ENCODE data around the gene C1orf21.

C1orf21 gene

DNA sequence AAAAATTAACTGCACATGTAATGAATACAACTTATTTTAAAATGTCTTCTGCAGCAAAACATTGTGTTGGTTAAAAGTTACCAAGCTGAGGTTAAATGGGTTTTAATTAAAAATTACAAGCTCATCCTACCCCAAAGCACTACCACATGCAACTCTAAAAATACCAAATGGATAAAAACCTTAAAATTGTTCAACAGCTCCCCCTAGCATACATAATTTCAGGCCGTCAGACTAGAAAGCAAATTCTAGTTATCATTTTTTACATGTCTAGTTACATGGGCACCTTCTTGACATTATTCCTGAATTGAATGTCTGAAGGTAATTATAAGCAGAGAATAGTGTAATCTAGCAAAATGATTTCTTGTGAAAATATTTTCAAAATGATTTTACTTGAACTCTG, 176.5 kb downstream of the C1orf21 start:
- H3K4me3 ChIP-seq: no peak overlapping the region
- no peak overlapping the region for H3K27ac ChIP-seq

DNA sequence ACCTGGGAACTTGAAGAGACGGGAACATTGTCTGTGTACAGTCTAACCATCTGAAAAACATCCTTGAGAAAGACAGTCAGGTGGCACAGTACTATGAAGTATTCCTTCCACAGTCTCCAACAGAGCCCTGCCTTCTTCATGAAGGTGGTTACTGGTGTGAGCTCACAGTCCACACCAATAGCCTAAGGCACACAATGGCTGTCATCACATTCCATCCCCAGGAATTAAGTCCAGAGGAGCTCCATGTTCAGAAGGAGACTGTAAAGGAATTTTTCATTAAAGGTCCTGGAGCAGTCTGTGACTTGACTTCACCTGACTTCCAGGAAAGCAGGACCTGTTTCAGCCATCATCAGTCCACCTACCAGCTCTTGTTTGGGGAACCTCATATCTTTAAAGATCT, 180.2 kb downstream of the C1orf21 start:
- Histone ChIP-seq H3K27ac (no peak overlapping the region), H3K4me3 (no peak overlapping the region)

DNA sequence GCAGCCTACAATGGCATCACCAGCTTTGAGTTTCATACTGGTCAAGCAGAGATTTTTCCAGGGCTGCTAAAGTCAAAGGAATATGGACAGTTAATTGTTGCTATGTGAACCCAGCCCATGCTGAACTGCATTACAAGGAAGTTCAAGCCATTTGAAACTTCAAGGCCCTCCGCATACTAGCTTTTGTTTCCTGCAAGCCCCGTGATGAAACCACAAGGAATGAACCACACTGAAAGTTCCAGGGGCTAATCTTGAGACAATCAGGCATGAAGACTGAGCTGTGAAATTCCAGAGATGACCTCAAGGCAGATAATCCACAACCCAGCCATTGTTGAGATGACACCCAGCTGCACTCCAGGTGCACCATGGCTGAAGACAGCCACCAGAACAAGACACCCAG, 180.8 kb downstream of the C1orf21 start:
- H3K27ac ChIP-seq: no peak overlapping the region
- no peak overlapping the region for H3K4me3 ChIP-seq

DNA sequence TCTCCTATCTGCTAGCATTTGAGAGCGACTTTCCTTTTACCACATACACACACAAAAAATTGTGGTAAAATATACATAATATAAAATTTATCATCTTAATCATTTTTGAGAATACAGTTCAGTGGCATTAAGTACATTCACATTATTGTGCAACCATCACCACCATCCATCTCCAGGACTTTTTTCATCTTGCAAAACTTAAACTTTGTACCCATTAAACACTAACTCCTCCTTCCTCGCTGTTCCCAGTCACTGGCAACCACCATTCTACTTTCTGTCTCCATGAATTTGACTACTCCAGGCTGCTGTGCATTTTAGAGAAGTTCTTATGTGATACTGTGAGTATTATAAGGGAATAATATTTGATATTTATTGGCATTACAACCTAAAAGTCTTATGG, 181.3 kb downstream of the C1orf21 start:
- no peak overlapping the region for H3K4me3 ChIP-seq
- H3K27ac ChIP-seq: no peak overlapping the region

- H3K27ac ChIP-seq: no peak overlapping the region
These were observed 182.3 kb downstream of the C1orf21 start for GRCh38 chr1:184569106-184569505.

GRCh38 chr1:184574588-184574987, 187.8 kb downstream of the C1orf21 start:
- no peak overlapping the region for H3K27ac ChIP-seq
- no peak overlapping the region for H3K4me3 ChIP-seq

More at GRCh38 chr1:184569106-184569505, 182.3 kb downstream of the C1orf21 start:
- no peak overlapping the region for H3K4me3 ChIP-seq

DNA sequence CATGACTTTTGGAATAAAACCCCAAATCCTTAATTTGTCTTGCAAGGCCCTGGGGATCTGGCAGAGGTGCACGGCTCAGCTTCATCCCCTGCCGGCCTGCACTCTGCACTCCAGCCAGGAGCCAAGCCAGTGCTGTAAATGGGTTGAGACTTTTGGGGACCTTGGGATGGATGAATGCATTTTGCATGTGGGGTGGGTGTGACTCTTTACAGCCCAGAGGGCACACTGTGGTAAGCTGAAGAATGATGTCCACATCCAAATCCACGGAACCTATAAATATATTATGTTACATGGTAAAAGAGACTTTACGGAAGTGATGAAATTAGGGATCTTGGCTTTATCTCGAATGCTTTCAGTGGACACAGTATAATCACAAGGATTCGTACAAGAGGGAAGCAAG, 190.0 kb downstream of the C1orf21 start:
- Histone ChIP-seq H3K4me3 (no peak overlapping the region), H3K27ac (peak overlapping the region in 2 of 21 experiments; percentile 3 to 22)

GRCh38 chr1:184577319-184577718, 190.5 kb downstream of the C1orf21 start:
- H3K4me3 ChIP-seq: no peak overlapping the region
- peak overlapping the region in 1 of 21 experiments; percentile 3 for H3K27ac ChIP-seq

DNA sequence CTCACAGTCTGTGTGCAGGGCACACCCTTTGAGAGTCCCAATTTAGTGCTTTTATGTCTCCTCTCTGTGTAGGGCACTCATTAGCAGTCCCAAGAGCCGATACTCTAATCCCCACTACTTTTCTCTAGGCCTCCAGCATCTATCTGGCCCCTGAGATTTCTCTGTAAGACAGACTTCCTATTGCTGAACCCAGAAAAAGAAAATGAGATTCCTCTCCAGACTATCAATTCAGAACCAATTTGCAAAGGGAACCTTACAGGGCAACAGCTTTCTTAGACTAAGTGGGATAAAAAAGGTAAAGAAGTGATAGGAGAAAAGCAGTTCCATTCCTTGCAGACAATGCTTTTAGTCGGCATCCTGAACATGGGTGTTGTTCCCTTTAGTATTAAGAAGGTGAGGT, 195.6 kb downstream of the C1orf21 start:
- H3K27ac ChIP-seq: no peak overlapping the region

GRCh38 chr1:184583849-184584248, 197.0 kb downstream of the C1orf21 start:
- H3K4me3 ChIP-seq: no peak overlapping the region
- no peak overlapping the region for H3K27ac ChIP-seq

More for the DNA sequence above, 195.6 kb downstream of the C1orf21 start:
- H3K4me3 ChIP-seq: no peak overlapping the region

GRCh38 chr1:184588701-184589100, 201.9 kb downstream of the C1orf21 start:
- H3K27ac ChIP-seq: no peak overlapping the region
- no peak overlapping the region for H3K4me3 ChIP-seq

- H3K4me3 ChIP-seq: no peak overlapping the region
- H3K27ac ChIP-seq: peak overlapping the region in 5 of 21 experiments; percentile 0 to 28 (median 4)
These were observed 203.4 kb downstream of the C1orf21 start for GRCh38 chr1:184590163-184590750.

GRCh38 chr1:184593597-184593996, 206.8 kb downstream of the C1orf21 start:
- Histone ChIP-seq H3K4me3 (no peak overlapping the region), H3K27ac (no peak overlapping the region)

DNA sequence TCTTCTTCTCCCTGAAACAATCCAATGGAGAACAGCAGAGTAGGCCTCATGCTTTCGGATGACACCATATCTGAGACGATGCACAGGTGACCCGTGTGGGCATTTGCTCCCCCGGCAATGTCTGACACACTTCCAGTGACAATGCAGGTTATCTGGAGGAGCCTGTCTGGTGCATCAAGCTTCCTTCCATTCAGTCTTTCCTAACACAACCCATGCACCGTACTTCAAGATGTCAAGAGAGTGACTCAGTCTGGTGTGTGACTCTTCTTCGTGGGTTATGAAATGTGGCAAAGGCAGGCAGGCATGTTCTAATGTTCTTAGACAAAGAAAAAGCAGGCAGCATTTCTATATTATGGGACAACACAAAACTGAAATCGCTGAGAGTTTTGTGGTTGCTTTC, 208.8 kb downstream of the C1orf21 start:
- peak overlapping the region in 1 of 21 experiments; percentile 54 for H3K27ac ChIP-seq
- H3K4me3 ChIP-seq: no peak overlapping the region

DNA sequence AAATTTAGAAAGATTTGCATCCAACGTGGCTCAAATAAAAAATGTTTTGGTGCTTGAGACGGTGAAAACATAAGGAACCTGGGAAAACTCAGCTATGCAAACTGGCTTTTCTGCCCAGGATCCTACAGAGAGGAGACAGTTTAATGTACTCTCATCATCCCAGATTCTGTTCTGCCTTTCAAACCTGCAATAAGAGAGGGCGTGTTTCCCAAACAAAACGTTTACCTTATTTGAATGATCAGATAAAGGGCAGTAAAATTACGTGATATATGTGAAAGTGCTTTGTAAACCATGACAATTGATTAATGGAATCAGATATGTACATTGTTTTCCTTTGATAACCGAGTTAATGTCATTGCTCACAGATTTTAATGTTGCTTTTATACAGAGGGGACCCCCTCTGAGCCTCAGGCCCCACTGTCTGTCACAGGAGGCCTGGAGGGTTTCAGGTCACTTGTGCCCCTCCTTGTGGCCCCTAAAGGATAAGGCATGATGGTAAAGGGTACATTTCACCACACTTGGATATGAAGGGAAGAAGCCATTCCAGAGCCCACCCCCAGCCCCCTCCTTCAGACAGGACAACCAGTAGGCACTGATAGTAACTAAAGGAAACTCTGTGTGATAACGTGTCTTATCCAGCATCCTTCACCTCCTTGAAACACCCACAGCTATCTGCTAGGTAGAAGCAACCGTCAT, 210.3 kb downstream of the C1orf21 start:
- Histone ChIP-seq H3K27ac (no peak overlapping the region), H3K4me3 (no peak overlapping the region)

DNA sequence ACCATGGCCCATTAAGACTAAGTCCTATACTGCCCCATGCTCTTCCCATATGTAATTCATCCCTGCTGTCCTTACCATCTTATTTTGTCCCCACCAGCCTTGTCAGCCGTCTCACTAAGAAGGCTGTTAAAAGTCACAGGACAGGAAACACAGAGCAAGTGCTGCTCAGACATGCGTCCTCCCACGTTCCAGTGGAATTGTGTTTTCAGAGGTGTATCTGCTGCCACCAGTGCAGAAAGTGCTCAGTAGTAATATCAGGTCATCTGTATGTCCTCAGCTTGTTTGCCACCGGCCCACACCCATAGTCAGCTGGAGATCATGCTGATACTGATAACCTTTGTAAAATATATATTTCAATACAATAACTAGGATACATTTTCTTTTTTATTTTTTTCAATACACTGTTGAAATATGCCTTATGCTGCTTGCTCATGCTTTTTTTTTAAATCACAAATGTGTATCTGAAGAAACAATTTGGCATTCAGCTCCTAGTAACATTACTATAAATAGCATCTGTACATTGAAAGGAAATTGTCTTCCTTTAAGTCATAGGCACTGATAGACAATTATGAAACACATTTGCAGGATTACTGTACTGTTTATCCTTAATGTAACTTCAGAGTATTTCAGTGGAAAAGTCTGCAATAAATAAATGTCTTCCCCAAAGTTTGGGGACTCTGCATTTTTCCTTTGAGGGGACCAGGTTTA, 211.0 kb downstream of the C1orf21 start:
- Histone ChIP-seq H3K27ac (no peak overlapping the region), H3K4me3 (no peak overlapping the region)

DNA sequence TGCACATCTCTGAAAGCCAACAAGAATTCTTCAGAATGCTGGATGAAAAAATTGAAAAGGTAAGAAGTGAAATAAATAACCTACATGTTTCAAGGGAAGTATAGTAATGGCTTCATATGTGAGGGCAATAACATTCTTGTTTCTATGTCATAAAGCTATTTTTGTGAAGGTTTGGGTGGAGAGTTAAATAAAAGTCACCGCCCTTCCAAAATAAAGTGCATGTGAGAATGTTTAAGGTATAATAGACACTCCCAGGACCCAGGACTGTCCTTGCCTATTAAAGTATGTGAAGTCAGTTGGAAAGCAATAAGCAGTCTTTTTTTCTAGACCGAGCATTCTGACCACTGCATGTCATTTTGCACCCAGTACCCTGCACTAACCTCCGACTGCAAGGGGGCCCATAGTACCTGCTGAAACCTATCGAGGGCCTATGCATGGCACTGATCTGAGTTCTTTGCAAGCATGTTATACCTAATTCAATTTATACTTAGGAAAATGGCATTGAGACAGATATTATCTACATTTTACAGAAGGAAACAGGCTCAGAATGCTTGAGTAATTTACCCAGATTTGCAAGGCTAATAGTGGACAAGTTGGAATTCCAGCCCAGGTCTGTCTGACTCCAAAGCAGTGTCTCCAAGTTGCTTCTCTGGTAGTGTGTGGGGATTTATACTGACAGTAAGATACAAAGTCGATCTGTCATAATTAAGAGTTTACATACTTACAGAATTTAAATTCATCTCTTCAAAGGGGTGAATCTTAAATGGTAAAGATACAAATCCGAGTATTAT, 211.8 kb downstream of the C1orf21 start:
- no peak overlapping the region for H3K27ac ChIP-seq
- no peak overlapping the region for H3K4me3 ChIP-seq

DNA sequence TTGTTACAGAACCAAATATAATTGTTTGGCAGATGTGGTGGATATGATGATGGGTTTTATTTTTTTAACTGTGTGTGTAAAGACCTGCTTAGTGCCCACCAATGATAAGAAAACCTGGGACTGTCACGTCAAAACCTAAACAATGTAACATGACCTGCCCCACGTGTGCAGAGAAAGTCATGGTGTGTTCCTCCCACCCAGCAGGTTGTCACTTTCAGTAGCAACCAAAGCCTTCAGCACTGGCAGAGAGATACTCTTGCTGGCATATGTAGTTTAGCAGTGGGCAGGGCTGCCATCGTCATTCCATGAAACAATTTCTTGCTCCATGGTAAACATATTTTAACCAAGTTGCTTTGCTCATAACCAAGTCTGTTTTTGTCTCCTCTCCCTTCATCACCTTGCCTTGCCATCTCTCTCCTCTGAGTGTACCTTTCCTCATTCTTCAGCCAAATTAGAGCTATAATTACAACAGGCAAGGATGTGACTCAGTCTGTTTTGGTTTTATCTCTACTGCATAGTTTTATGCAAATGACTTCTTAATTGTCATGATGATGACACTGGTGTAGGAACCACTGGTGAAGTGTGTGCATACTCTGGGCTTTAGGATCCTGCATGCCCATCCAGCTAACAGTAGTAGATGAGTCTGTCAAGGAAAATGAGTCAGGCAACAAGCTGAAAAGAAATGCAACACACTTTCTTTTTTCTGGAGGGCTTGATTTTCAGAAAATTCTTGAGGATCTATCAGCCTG, 217.5 kb downstream of the C1orf21 start:
- Histone ChIP-seq H3K4me3 (no peak overlapping the region), H3K27ac (no peak overlapping the region)

- Histone ChIP-seq H3K27ac (no peak overlapping the region), H3K4me3 (no peak overlapping the region)
These were observed 219.1 kb downstream of the C1orf21 start for GRCh38 chr1:184605941-184606340.

DNA sequence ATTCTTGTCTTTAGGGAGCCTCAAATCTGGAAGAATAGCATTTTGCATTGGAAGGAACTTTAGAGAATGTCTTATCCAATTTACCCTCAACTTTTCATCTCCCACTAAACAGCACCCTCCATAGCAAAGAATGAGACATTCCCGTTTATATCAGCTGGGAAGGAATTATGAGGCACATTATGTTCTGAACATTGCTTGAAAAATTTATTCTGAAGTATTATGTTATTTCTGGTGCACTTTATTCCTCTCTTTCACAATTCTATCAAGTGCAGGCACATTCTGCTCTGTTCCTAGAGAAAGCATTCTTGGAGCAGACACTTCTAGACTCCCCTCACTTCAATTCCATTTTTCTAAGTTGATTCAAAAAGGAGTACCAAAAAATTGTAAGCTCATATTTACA, 220.0 kb downstream of the C1orf21 start:
- H3K4me3 ChIP-seq: no peak overlapping the region
- no peak overlapping the region for H3K27ac ChIP-seq
